Lower lobe of right lung (tissue), 2 donors: Measurements from ENCODE around the gene RPS6KA2. TPM values are rescaled to one million over a fixed set of nuclear protein-coding genes. Genes with fewer than 3 reads are reported as not detected.
"Not testable (repeated sequence)": the region's sequence is repeated elsewhere in the genome, so short reads cannot be mapped to it uniquely, and the experiment has no call there.

Experiments
- ATAC-seq, 2 donors: fragments of 200-7000 bp; cut with Tn5 transposase; one replicate each; pipeline ENCODE4 v1.9.1; 2020 to 2022; ENCODE audit warnings: mild to moderate bottlenecking in 2 of 2, moderate library complexity in 2 of 2
- DNase-seq: peaks from one replicate; pipeline ENCODE4 v3.0.0-alpha.2; 2020
- H3K27ac ChIP-seq: fragments of 200-600 bp; one replicate; pipeline ENCODE4 v1.8.0; 2022
- H3K27me3 ChIP-seq: fragments of 200-600 bp; one replicate; pipeline ENCODE4 v1.8.0; 2022; ENCODE audit warnings: low read depth
- H3K36me3 ChIP-seq: fragments of 200-600 bp; one replicate; pipeline ENCODE4 v1.8.0; 2022; ENCODE audit warnings: mild to moderate bottlenecking
- H3K4me1 ChIP-seq: fragments of 200-600 bp; one replicate; pipeline ENCODE4 v1.8.0; 2022
- H3K4me3 ChIP-seq: fragments of 200-600 bp; one replicate; pipeline ENCODE4 v1.8.0; 2022; ENCODE audit warnings: mild to moderate bottlenecking
- H3K9me3 ChIP-seq: fragments of 200-600 bp; one replicate; pipeline ENCODE4 v1.8.0; 2022
- intact Hi-C: fragments of 100-400 bp; cut with DNase I; formaldehyde crosslinking; loops from one replicate; pipeline ENCODE4 v1.11.0; 2022
- total RNA-seq: library from RNA; stranded (reverse); fragmentation: NEBNext Ultra II Directional; extraction: Animal tissue kit (Norgen Biotek cat#: 25700); gene quantifications from one replicate; pipeline ENCODE4 v1.2.1, GENCODE V29; 2021
- TF ChIP-seq, protein P1 (sequence below): fragments of 200-600 bp; IDR thresholded peaks from one replicate; pipeline ENCODE4 v1.8.0; 2022; ENCODE audit warnings: antibody characterized with exemption, mild to moderate bottlenecking
- donor health status: DM: no; HTN: yes; CAD: no; lungs with severe emphysema.

RPS6KA2 gene
- total RNA-seq, 1 donor from 2014 or later: 102 TPM

DNA sequence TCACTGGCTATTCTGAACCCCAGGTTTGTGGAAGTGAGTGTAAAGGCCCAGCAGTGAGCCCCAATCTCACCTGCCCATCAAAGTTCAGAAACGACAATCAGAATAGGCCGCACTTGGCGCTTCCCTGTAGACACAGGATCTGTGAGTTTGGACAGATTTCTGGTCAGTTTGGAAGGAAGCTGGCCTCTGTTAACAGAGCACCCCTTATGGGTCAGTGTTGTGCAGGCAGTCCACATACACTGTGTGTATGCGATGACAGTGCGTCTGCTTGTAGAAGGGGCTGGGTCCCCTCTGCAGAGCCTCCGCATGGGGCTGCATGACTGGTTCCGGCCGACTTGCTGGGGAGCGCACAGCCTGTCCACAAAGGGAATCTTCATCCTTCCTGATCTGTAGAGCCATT lies 240.9 kb downstream of the RPS6KA2 start:
- no peak overlapping the region for H3K27ac ChIP-seq
- ATAC-seq: no peak
- H3K27me3 ChIP-seq: no peaks in the 10 kb centered on the region
- H3K4me1 ChIP-seq: peaks cover 26% of the 10 kb centered on the region
- H3K36me3 ChIP-seq: no peaks in the 10 kb centered on the region
- intact Hi-C loops: no loop called here
- no peak overlapping the region for H3K4me3 ChIP-seq
- no peaks in the 10 kb centered on the region for H3K9me3 ChIP-seq
- no peak for DNase-seq
- TF ChIP-seq, protein P1, sequence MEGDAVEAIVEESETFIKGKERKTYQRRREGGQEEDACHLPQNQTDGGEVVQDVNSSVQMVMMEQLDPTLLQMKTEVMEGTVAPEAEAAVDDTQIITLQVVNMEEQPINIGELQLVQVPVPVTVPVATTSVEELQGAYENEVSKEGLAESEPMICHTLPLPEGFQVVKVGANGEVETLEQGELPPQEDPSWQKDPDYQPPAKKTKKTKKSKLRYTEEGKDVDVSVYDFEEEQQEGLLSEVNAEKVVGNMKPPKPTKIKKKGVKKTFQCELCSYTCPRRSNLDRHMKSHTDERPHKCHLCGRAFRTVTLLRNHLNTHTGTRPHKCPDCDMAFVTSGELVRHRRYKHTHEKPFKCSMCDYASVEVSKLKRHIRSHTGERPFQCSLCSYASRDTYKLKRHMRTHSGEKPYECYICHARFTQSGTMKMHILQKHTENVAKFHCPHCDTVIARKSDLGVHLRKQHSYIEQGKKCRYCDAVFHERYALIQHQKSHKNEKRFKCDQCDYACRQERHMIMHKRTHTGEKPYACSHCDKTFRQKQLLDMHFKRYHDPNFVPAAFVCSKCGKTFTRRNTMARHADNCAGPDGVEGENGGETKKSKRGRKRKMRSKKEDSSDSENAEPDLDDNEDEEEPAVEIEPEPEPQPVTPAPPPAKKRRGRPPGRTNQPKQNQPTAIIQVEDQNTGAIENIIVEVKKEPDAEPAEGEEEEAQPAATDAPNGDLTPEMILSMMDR: no peak

GRCh38 chr6:166383802-166384363 lies 243.2 kb downstream of the RPS6KA2 start:
- ATAC-seq, intact Hi-C loops, H3K27me3 ChIP-seq, H3K36me3 ChIP-seq, H3K9me3 ChIP-seq: not testable (repeated sequence)
- TF ChIP-seq, protein P1: peak; percentile 29
- peak overlapping the region; percentile 95 for H3K4me3 ChIP-seq
- DNase-seq: peak; percentile 75
- peak overlapping the region; percentile 95 for H3K27ac ChIP-seq
- peaks cover 35% of the 10 kb centered on the region for H3K4me1 ChIP-seq

- no peaks in the 10 kb centered on the region for H3K27me3 ChIP-seq
- H3K9me3 ChIP-seq: no peaks in the 10 kb centered on the region
- H3K4me3 ChIP-seq: peak within 1 kb of the TSS; percentile 95
- DNase-seq (peak; percentile 98), ATAC-seq (peak; percentile 98)
- H3K4me1 ChIP-seq: peaks cover 30% of the 10 kb centered on the region
- no peaks in the 10 kb centered on the region for H3K36me3 ChIP-seq
- intact Hi-C loops: no loop called here
- TF ChIP-seq, protein P1: no peak
- peak within 1 kb of the TSS; percentile 95 for H3K27ac ChIP-seq
Observed at GRCh38 chr6:166382933-166383801, 243.9 kb downstream of the RPS6KA2 start, which contains the start of gene MPC1. Gene MPC1, minus strand, starts transcription at chr6:166382940. Its CDS starts 64 bp downstream, at chr6:166382876.

DNA sequence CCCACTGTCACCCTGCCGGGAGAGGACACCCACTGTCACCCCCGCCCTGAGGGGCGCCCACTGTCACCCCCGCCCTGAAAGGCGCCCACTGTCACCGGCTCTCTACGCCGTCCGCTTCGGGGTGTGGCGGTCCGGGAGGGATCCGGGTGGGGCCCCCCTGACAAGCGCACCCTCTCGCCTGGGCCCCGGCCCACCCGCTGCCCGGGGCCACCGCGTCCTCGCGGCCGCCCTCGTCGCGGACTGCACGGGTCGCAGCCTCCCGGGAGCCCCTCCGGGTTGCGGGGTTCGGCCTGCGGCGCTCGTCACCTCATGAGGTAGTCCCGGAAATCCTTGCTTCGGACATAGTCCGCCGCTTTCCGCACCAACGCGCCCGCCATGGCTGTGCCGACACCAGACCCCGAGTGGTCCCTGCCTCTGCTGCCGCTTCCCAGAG lies 244.5 kb downstream of the RPS6KA2 start:
- H3K27me3 ChIP-seq: no peaks in the 10 kb centered on the region
- peak overlapping the region; percentile 95 for H3K27ac ChIP-seq
- H3K4me1 ChIP-seq: peaks cover 25% of the 10 kb centered on the region
- H3K36me3 ChIP-seq: no peaks in the 10 kb centered on the region
- TF ChIP-seq, protein P1: no peak
- ATAC-seq: peak; percentile 12 to 36
- DNase-seq: no peak
- peak overlapping the region; percentile 95 for H3K4me3 ChIP-seq
- intact Hi-C loops: no loop called here
- H3K9me3 ChIP-seq: no peaks in the 10 kb centered on the region

DNA sequence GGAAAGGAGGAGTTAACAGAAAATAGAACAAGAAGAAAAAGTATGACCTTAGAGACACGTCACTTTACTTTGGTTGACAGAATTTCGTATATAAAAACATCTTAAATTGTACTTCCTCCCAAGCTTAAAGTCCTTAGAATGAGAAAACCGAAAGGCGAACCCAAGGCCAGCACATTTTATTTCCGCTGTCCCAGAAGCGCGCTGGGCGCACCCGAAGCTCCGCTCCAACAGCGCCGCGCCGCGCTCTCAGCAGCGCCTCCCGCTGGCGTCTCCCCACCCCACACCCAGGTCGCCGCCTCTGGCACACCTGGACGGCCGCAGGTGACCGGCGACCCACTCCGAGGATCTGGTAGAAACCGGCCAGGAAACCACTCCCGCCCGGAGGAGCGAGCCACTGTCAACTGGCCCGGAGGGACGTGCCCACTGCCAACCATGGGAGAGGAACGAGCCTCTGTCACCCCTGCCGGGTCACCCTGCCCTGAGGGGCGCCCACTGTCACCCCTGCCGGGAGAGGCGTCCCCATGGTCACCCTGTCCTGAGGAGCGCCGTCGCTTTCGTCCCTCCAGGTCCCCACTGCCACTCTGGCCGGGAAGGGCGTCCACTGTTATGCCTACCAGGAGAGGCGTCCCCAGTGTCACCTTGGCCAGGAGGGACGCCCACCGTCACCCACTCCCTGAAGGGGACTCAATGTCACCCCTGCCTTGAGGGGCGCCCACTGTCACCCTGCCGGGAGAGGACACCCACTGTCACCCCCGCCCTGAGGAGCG lies 245.1 kb downstream of the RPS6KA2 start:
- Histone ChIP-seq H3K4me1 (peaks cover 20% of the 10 kb centered on the region), H3K9me3 (no peaks in the 10 kb centered on the region), H3K4me3 (peak overlapping the region; percentile 95), H3K27me3 (no peaks in the 10 kb centered on the region), H3K27ac (peak overlapping the region; percentile 95), H3K36me3 (no peaks in the 10 kb centered on the region)
- DNase-seq (peak; percentile 89), ATAC-seq (peak; percentile 80 to 82)
- TF ChIP-seq, protein P1: peak; percentile 82
- intact Hi-C loops: no loop called here
